Common myeloid progenitor, CD34-positive (primary cell): ENCODE results near the gene LYPD6B.
A peak's percentile ranks its signal among the peaks of the same experiment; 100 is the strongest.

Experiments used
- CTCF ChIA-PET: fragments of 350-600 bp; sonication (Branson Sonifier 250); formaldehyde crosslinking; loops from one replicate; lab custom pipeline; 2021; ENCODE audit warnings: antibody characterized with exemption; lab: Charles Lee
- POLR2A ChIA-PET: fragments of 350-600 bp; sonication (Branson Sonifier 250); formaldehyde crosslinking; loops from one replicate; lab custom pipeline; 2021; ENCODE audit warnings: antibody characterized with exemption; lab: Charles Lee
- DNase-seq, 3 donors: peaks; one replicate each; pipeline versions ENCODE4 v3.0.0 to v3.0.0-alpha.2; 2013
- H3K27ac ChIP-seq, 2 experiments: 1 replicate in 1 of 2; 2 replicates in 1 of 2; pipeline ENCODE4 v1.7.0; 2013; ENCODE audit warnings: inconsistent platforms in 2 of 2, low read length in 2 of 2, mild to moderate bottlenecking in 2 of 2, low read depth in 1 of 2, moderate library complexity in 1 of 2; ENCODE audit not compliant: severe bottlenecking in 2 of 2, insufficient read depth in 1 of 2, poor library complexity in 1 of 2
- H3K27me3 ChIP-seq, 5 experiments: replicated peaks in 2 of 5; 1 replicate in 3 of 5; 2 replicates in 2 of 5; pipeline versions ENCODE4 v1.6.1 to v1.7.0; 2013; ENCODE audit warnings: low read length in 4 of 5, mild to moderate bottlenecking in 2 of 5, moderate library complexity in 2 of 5, inconsistent platforms in 1 of 5; ENCODE audit not compliant: insufficient read depth in 5 of 5, control insufficient read depth in 4 of 5
- H3K36me3 ChIP-seq, 4 experiments: 1 replicate in 2 of 4; 2 replicates in 2 of 4; pipeline versions ENCODE4 v1.6.1 to v1.7.0; 2013; ENCODE audit warnings: low read length in 3 of 4, control low read depth in 1 of 4, mild to moderate bottlenecking in 1 of 4; ENCODE audit not compliant: control insufficient read depth in 4 of 4, insufficient read depth in 4 of 4
- H3K4me1 ChIP-seq, 4 experiments: 1 replicate in 3 of 4; 2 replicates in 1 of 4; pipeline versions ENCODE4 v1.6.1 to v1.7.1; 2013; ENCODE audit warnings: low read length in 3 of 4, mild to moderate bottlenecking in 3 of 4, control low read depth in 1 of 4, inconsistent platforms in 1 of 4, moderate library complexity in 1 of 4; ENCODE audit not compliant: control insufficient read depth in 4 of 4, insufficient read depth in 4 of 4; ENCODE audit errors: control extremely low read depth in 1 of 4
- H3K4me3 ChIP-seq, 7 experiments: 1 replicate in 4 of 7; 2 replicates in 3 of 7; pipeline versions ENCODE4 v1.5.1 to v1.7.0; 2013; ENCODE audit warnings: mild to moderate bottlenecking in 7 of 7, low read length in 6 of 7, moderate library complexity in 6 of 7, inconsistent platforms in 2 of 7, low read depth in 2 of 7, control low read depth in 1 of 7; ENCODE audit not compliant: insufficient read depth in 4 of 7, control insufficient read depth in 1 of 7; ENCODE audit errors: extremely low read depth in 1 of 7
- H3K9me3 ChIP-seq, 5 experiments: 1 replicate in 4 of 5; 2 replicates in 1 of 5; pipeline versions ENCODE4 v1.6.1 to v1.7.1; 2013; ENCODE audit warnings: low read length in 4 of 5, mild to moderate bottlenecking in 2 of 5, inconsistent platforms in 1 of 5, low read depth in 1 of 5, moderate library complexity in 1 of 5; ENCODE audit not compliant: control insufficient read depth in 4 of 5, insufficient read depth in 2 of 5; ENCODE audit errors: control extremely low read depth in 1 of 5
- WGBS: methylation state at CpG from one replicate; pipeline ENCODE4 v1.1.5; 2013; ENCODE audit not compliant: insufficient coverage; 5-methylcytosine and 5-hydroxymethylcytosine counted together

LYPD6B gene

DNA sequence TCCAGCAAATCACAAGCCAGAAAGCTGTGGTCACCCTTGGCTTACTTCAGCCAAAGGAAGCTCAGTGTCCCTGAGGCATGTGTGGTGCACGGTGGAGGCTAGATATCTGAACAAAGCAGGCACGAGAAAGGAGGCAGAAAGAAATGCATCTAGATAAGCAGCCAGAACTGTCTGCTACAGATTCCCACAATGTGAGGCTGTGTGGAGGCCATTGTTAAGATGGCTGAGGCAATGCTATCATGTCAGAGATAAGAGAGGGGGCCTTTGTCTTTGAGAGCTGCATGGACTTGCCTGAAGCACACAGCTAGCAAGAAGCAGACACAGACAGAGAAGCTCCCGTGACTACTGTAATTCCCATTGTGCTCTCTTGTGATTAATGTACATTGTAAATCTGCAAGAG is 181.4 kb downstream of the LYPD6B start:
- no peaks in the 10 kb centered on the region for H3K9me3 ChIP-seq
- no peaks in the 10 kb centered on the region for H3K36me3 ChIP-seq
- peak; percentile 13 to 67 (median 43) for DNase-seq
- no peak overlapping the region for H3K4me3 ChIP-seq
- H3K27me3 ChIP-seq = peaks cover 0 to 2% (median 0%) of the 10 kb centered on the region in 5 experiments
- CTCF ChIA-PET = interaction anchor here (0.9 to 1.2 kb wide), 2 partner anchors 9 to 63 kb away, joined by 3 to 6 read pairs; no protein-coding TSS in a partner anchor
- no peaks in the 10 kb centered on the region for H3K4me1 ChIP-seq
- POLR2A ChIA-PET = no interaction called here
- WGBS = 74% methylated on average over 2 of the region's 3 CpGs
- H3K27ac ChIP-seq = no peak overlapping the region

DNA sequence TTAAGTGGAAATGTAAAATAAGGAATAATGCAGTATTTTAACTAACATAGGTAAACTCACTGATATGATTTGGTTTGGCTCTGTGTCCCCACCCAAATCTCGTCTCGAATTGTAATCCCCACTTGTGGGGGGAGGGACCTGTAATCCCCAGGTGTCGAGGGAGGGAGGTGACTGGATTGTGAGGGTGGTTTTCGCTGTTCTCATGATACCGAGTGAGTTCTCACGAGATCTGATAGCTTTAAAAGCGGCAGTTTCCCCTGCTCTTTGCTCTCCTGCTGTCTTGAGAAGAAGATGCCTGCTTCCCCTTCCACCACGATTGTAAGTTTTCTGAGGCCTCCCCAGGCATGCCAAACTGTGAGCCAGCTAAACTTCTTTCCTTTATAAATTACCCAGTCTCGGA is 182.5 kb downstream of the LYPD6B start:
- H3K27ac ChIP-seq = no peak overlapping the region
- H3K9me3 ChIP-seq = no peaks in the 10 kb centered on the region
- H3K36me3 ChIP-seq = no peaks in the 10 kb centered on the region
- POLR2A ChIA-PET = no interaction called here
- no peaks in the 10 kb centered on the region for H3K4me1 ChIP-seq
- no peak for DNase-seq
- CTCF ChIA-PET = no interaction called here
- WGBS = over 99% methylated on average over 8 of the region's 9 CpGs
- H3K27me3 ChIP-seq = peaks cover 0 to 2% (median 0%) of the 10 kb centered on the region in 5 experiments
- no peak overlapping the region for H3K4me3 ChIP-seq

DNA sequence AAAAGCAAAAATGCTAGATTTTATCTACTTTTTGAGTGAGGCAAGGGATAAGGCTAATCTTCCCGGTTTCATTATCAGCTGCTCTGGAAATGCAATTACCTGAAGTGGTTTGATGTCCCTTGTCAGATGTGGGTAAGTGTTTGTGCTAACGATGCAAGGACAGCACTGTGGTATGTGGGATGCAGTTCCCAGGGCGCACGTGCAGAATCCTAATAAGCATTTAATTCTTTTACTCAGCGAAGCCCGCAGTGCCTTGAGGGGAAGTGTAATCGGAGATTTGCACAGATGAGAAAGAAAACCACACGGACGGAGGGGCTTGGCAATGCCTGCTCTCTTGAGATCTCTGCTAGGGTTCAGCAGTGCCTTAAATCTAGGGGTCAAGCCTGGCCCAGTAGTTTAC is 183.4 kb downstream of the LYPD6B start:
- Histone ChIP-seq H3K27ac (no peak overlapping the region), H3K9me3 (no peaks in the 10 kb centered on the region), H3K27me3 (peaks cover 0 to 2% (median 0%) of the 10 kb centered on the region in 5 experiments), H3K4me1 (no peaks in the 10 kb centered on the region), H3K4me3 (no peak overlapping the region), H3K36me3 (no peaks in the 10 kb centered on the region)
- no peak for DNase-seq
- 90% methylated on average over 6 of the region's 9 CpGs for WGBS
- CTCF ChIA-PET = no interaction called here
- POLR2A ChIA-PET = no interaction called here

DNA sequence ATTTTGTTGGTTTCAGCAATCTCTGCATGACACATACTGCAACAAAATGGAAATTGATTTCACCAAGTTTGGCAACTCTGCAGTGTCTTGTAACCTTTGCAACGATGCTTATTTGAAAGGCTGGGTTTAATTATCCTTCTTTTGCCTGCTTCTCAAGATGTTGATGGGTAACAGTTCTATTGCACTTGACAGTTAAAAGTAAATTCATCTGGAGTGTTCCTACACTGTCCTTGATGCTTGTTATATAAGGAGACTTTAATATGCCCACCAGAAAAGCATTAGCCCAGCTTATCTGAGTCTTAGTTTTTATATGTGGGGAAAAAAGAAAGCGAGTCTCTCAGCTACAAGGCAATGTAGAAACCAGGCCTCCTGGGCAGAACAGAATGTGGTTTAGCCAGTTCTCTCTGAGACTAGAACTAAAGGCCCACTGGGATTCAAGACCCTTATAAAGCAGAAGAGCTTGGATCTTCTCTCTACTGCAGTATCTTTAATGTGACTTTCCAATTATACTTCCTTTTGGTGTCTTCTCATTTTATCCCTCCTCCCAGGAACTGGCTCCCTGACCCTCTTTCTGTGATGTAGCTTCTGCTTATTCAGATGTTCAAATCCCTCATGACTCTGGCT is 185.1 kb downstream of the LYPD6B start:
- H3K36me3 ChIP-seq = no peaks in the 10 kb centered on the region
- POLR2A ChIA-PET = no interaction called here
- no peak for DNase-seq
- peaks cover 0 to 4% (median 1%) of the 10 kb centered on the region in 4 experiments for H3K4me1 ChIP-seq
- peaks cover 0 to 2% (median 0%) of the 10 kb centered on the region in 5 experiments for H3K27me3 ChIP-seq
- H3K27ac ChIP-seq = no peak overlapping the region
- H3K9me3 ChIP-seq = no peaks in the 10 kb centered on the region
- CTCF ChIA-PET = interaction anchor here (1.4 kb wide), 1 partner anchor 206 kb away, joined by 3 read pairs; no protein-coding TSS in a partner anchor
- H3K4me3 ChIP-seq = no peak overlapping the region
- 100% methylated on average over 1 of the region's 2 CpGs for WGBS

DNA sequence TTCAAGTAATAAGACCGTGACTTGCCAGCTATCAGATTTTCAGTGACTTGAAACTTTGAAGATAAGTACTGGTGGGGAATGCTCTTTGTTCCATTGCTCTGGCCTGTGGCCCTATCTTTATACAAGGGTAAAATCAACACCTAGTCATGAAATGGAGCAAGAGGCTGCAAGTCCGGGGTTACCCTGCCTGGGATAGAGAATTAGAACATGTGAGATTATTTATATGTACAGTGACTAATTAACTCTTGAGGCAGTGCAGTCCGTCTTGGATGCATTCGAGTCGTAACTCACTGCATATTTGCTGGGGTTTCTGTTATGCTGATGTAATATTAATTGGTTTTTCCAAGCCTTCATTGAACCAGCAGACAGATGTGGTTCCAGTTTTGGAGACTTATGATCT is 186.0 kb downstream of the LYPD6B start:
- ChIA-PET CTCF (interaction anchor here (1.4 kb wide), 1 partner anchor 207 kb away, joined by 3 read pairs; no protein-coding TSS in a partner anchor), POLR2A (no interaction called here)
- Histone ChIP-seq H3K9me3 (no peaks in the 10 kb centered on the region), H3K36me3 (no peaks in the 10 kb centered on the region), H3K27ac (no peak overlapping the region), H3K4me3 (no peak overlapping the region), H3K4me1 (peaks cover 0 to 4% (median 1%) of the 10 kb centered on the region in 4 experiments), H3K27me3 (peaks cover 0 to 2% (median 0%) of the 10 kb centered on the region in 5 experiments)
- WGBS = 98% methylated on average over 4 of the region's 5 CpGs
- DNase-seq = no peak

DNA sequence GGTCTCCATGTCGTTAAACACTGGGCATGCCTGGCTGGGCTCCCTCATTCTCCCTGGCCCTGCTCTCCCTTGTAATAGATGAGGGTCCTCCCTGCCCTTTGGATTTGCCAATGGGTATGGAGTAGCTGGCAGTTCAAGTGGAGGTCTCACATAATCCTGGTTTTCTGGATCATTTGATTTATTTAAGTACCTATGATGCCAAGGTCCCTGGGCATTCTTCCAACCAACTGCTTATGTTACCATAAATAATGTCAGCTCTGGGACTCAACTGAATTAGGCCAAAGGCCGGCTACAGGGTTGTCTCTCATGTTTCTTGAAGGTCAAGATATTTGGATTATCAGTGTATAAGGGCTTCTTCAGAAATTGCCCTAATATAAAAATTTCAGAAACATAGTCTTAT is 186.9 kb downstream of the LYPD6B start:
- no peak overlapping the region for H3K4me3 ChIP-seq
- DNase-seq = no peak
- CTCF ChIA-PET = interaction anchor here (0.6 kb wide), 1 partner anchor 185 kb away, joined by 3 read pairs; no protein-coding TSS in a partner anchor
- H3K9me3 ChIP-seq = no peaks in the 10 kb centered on the region
- POLR2A ChIA-PET = no interaction called here
- no peak overlapping the region for H3K27ac ChIP-seq
- peaks cover 0 to 4% (median 1%) of the 10 kb centered on the region in 4 experiments for H3K4me1 ChIP-seq
- peaks cover 0 to 2% (median 0%) of the 10 kb centered on the region in 5 experiments for H3K27me3 ChIP-seq
- H3K36me3 ChIP-seq = no peaks in the 10 kb centered on the region
- WGBS = no CpG with 5 or more reads among the region's 2 CpGs

DNA sequence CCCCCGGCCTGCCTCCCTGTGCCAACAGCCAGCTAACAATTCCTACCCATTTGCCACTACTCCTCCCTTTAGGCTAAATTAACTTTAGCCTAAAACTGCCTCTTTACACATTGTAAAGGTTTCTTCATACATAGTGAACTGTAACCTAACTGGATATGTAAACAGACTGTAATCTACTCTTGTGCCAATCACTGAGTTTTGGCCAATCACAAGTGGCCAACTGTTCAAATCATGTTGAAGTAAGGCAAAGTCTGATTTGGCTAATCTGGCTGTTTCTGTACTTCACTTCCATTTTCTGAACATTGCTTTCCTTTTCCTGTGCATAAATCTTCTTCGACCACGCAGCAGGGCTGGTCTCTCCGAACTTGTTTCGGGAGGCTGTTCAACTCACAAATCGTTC is 188.3 kb downstream of the LYPD6B start:
- H3K36me3 ChIP-seq = no peaks in the 10 kb centered on the region
- WGBS = 100% methylated on average over 1 of the region's 6 CpGs
- H3K27me3 ChIP-seq = no peaks in the 10 kb centered on the region
- H3K4me1 ChIP-seq = peaks cover 0 to 4% (median 1%) of the 10 kb centered on the region in 4 experiments
- CTCF ChIA-PET = no interaction called here
- peak in 2 of 3 donors; percentile 31 to 41 for DNase-seq
- H3K4me3 ChIP-seq = no peak overlapping the region
- H3K27ac ChIP-seq = no peak overlapping the region
- POLR2A ChIA-PET = no interaction called here
- H3K9me3 ChIP-seq = no peaks in the 10 kb centered on the region
